Neural progenitor cell (in vitro differentiated cells): ENCODE data around the gene RREB1. TPM values are rescaled to one million over a fixed set of nuclear protein-coding genes. Genes with fewer than 3 reads are reported as not detected.
A peak's percentile ranks its signal among the peaks of the same experiment; 100 is the strongest.
"Not testable (repeated sequence)": the region's sequence is repeated elsewhere in the genome, so short reads cannot be mapped to it uniquely, and the experiment has no call there.

ENCODE experiments used
- DNase-seq: peaks from one replicate; pipeline ENCODE4 v3.0.0-alpha.2; 2016; ENCODE audit warnings: low spot score
- H2AFZ ChIP-seq: fragments of 200-600 bp; sonication (generic); replicated peaks from 2 replicates; pipeline ENCODE4 v1.6.1; 2016; ENCODE audit warnings: antibody characterized with exemption
- H3F3A ChIP-seq: fragments of 200-600 bp; sonication (generic); 2 replicates; pipeline ENCODE4 v1.6.1; 2016; ENCODE audit warnings: antibody characterized with exemption, low read depth
- H3K27ac ChIP-seq: fragments of 200-600 bp; sonication (generic); 2 replicates; pipeline ENCODE4 v1.5.1; 2016; ENCODE audit warnings: mild to moderate bottlenecking
- H3K27me3 ChIP-seq: fragments of 200-600 bp; sonication (generic); 2 replicates; pipeline ENCODE4 v1.6.1; 2016; ENCODE audit warnings: mild to moderate bottlenecking, moderate library complexity
- H3K36me3 ChIP-seq: fragments of 200-600 bp; sonication (generic); 2 replicates; pipeline ENCODE4 v1.5.1; 2016
- H3K4me1 ChIP-seq: fragments of 200-600 bp; sonication (generic); 2 replicates; pipeline ENCODE4 v1.6.1; 2016; ENCODE audit warnings: mixed run types
- H3K4me2 ChIP-seq: fragments of 200-600 bp; sonication (generic); 2 replicates; pipeline ENCODE4 v1.6.1; 2016
- H3K4me3 ChIP-seq: fragments of 200-600 bp; sonication (generic); 2 replicates; pipeline ENCODE4 v1.5.1; 2016
- H3K79me2 ChIP-seq: fragments of 200-600 bp; sonication (generic); 2 replicates; pipeline ENCODE4 v1.6.1; 2016; ENCODE audit warnings: low read depth
- H3K9ac ChIP-seq: fragments of 200-600 bp; sonication (generic); 2 replicates; pipeline ENCODE4 v1.6.1; 2016
- H3K9me3 ChIP-seq: fragments of 200-600 bp; sonication (generic); 2 replicates; pipeline ENCODE4 v1.5.1; 2016; ENCODE audit warnings: low read depth
- H4K20me1 ChIP-seq: fragments of 200-600 bp; sonication (generic); 2 replicates; pipeline ENCODE4 v1.6.1; 2016; ENCODE audit warnings: low read depth
- H3K27ac Mint-ChIP-seq: 3 replicates; pipeline ENCODE4 v1.8.0; 2021; ENCODE audit warnings: mixed read lengths
- H3K27me3 Mint-ChIP-seq: 2 replicates; pipeline ENCODE4 v1.8.0; 2022; ENCODE audit warnings: low read depth, mild to moderate bottlenecking, inconsistent platforms, moderate library complexity, mixed read lengths; ENCODE audit not compliant: insufficient read depth
- H3K36me3 Mint-ChIP-seq: 3 replicates; pipeline ENCODE4 v1.8.0; 2021; ENCODE audit warnings: mixed read lengths
- H3K4me1 Mint-ChIP-seq: 3 replicates; pipeline ENCODE4 v1.8.0; 2021; ENCODE audit warnings: mixed read lengths
- H3K4me3 Mint-ChIP-seq: 3 replicates; pipeline ENCODE4 v1.8.0; 2021; ENCODE audit warnings: mild to moderate bottlenecking, moderate library complexity, mixed read lengths
- H3K9me3 Mint-ChIP-seq: 3 replicates; pipeline ENCODE4 v1.8.0; 2020; ENCODE audit warnings: mixed read lengths
- EZH2 ChIP-seq: fragments of 200-600 bp; sonication (generic); IDR thresholded peaks from 2 replicates; pipeline ENCODE4 v1.6.1; 2017; ENCODE audit warnings: antibody characterized with exemption, mild to moderate bottlenecking, moderate library complexity
- EZH2phosphoT487 ChIP-seq: fragments of 200-600 bp; sonication (generic); IDR thresholded peaks from 2 replicates; pipeline ENCODE4 v1.6.1; 2017; ENCODE audit warnings: antibody characterized with exemption
- total RNA-seq: library from RNA; depleted of rRNA; stranded (reverse); fragments of >200 nt; gene quantifications from 2 replicates; pipeline ENCODE4 v1.2.3, GENCODE V29; 2015; ENCODE audit warnings: low replicate concordance
- TF ChIP-seq, protein P1 (sequence below): fragments of 200-600 bp; sonication (generic); IDR thresholded peaks from 2 replicates; pipeline ENCODE4 v1.5.1; 2017; ENCODE audit warnings: antibody characterized with exemption, mild to moderate bottlenecking

RREB1 gene
- total RNA-seq, 1 donor from 2014 or later: 12.1 TPM

DNA sequence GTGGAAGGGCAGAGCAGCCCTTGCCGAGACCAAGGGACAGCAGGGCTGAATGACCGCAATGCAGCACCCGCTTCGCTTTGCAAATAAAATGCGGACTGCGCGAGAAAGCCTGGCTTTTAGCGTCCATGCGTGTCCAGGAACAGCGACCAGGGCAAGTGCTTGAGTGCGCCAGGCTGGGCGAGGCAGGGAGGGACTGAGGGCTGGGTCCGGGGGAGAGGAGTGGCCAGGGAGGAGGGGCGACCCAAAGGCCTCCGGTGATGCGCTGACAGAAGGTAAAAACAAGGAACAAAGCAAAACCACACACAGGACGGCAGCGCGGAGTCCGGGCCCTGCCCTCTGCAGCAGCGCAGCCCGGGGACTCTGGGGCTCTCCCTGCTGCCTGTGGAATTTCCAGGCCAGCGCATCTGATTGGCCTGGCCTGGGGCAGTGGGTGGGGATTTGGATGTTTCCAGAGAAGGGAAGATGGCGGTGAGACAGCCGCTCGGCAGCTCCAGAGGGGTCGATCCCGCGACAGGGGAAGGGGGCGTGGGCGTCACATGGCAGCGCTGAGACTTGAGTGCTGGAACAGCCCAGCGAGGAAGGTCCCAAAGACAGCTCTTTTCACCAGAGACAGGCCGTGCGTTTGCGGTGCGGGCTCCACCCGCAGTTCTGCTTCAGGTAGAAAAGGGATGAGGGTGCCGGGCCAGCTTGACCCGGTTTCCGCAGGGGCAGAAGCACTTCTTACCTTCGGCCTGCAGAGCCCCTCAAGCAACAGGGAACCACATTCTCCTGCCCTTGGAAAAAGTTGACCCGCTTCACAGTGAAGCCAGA is 153.5 kb downstream of the RREB1 start:
- peaks cover 39% of the 10 kb centered on the region for H3K4me1 Mint-ChIP-seq
- DNase-seq: peak; percentile 96
- no peak for TF ChIP-seq EZH2phosphoT487
- TF ChIP-seq EZH2: no peak
- TF ChIP-seq, protein P1, sequence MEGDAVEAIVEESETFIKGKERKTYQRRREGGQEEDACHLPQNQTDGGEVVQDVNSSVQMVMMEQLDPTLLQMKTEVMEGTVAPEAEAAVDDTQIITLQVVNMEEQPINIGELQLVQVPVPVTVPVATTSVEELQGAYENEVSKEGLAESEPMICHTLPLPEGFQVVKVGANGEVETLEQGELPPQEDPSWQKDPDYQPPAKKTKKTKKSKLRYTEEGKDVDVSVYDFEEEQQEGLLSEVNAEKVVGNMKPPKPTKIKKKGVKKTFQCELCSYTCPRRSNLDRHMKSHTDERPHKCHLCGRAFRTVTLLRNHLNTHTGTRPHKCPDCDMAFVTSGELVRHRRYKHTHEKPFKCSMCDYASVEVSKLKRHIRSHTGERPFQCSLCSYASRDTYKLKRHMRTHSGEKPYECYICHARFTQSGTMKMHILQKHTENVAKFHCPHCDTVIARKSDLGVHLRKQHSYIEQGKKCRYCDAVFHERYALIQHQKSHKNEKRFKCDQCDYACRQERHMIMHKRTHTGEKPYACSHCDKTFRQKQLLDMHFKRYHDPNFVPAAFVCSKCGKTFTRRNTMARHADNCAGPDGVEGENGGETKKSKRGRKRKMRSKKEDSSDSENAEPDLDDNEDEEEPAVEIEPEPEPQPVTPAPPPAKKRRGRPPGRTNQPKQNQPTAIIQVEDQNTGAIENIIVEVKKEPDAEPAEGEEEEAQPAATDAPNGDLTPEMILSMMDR: no peak

DNA sequence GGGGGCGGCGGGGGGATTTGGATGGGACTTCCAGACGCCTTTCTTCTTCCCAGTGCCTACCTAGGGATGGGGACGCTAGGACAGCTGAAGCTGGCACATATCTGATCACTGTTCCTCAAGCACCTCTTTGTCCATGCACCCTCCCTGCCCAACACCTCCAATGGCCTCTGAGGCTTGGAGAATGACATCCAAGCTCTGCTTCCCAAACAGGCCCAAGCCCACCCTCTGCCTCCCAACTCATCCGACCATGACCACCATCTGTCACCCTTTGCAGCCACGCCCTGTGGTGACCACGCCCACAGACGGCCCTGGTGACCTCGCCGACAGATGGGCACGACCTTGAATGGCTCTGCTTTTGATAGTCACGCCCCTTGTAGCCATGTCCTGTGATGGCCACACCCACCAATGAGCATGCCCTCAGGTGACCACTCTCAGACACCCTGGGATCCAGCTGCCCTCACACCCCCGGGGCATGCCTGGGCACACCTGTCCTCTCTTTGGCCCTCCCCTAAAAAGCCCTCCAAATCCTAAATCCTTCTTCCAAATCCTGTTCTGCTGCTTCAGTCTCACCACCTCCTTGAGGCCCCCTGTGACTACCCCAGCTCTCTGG is 154.2 kb downstream of the RREB1 start:
- no peak overlapping the region for H3K9ac ChIP-seq
- H3K27ac Mint-ChIP-seq: peak overlapping the region; percentile 37
- H3K4me3 Mint-ChIP-seq: peak overlapping the region; percentile 89
- H3K4me3 ChIP-seq: peak overlapping the region; percentile 47
- no peaks in the 10 kb centered on the region for H3K27me3 ChIP-seq
- peaks cover 7% of the 10 kb centered on the region for H3K27me3 Mint-ChIP-seq
- H3K79me2 ChIP-seq: no peaks in the 10 kb centered on the region
- H4K20me1 ChIP-seq: no peaks in the 10 kb centered on the region
- peak overlapping the region; percentile 89 for H2AFZ ChIP-seq
- no peaks in the 10 kb centered on the region for H3K36me3 Mint-ChIP-seq
- H3K4me2 ChIP-seq: peak overlapping the region; percentile 72
- DNase-seq: no peak
- H3K9me3 ChIP-seq: no peaks in the 10 kb centered on the region
- H3K4me1 ChIP-seq: peaks cover 6% of the 10 kb centered on the region
- H3K4me1 Mint-ChIP-seq: peaks cover 39% of the 10 kb centered on the region
- H3K27ac ChIP-seq: no peak overlapping the region
- TF ChIP-seq EZH2phosphoT487: no peak
- no peak for TF ChIP-seq EZH2
- TF ChIP-seq, protein P1: no peak
- no peaks in the 10 kb centered on the region for H3K36me3 ChIP-seq
- H3K9me3 Mint-ChIP-seq: peaks cover 5% of the 10 kb centered on the region
- H3F3A ChIP-seq: peaks cover 18% of the 10 kb centered on the region

More for the DNA sequence above, 153.5 kb downstream of the RREB1 start:
- H3K4me1 ChIP-seq: peaks cover 6% of the 10 kb centered on the region
- no peaks in the 10 kb centered on the region for H4K20me1 ChIP-seq
- H3K36me3 Mint-ChIP-seq: no peaks in the 10 kb centered on the region
- no peaks in the 10 kb centered on the region for H3K27me3 ChIP-seq
- peaks cover 7% of the 10 kb centered on the region for H3K27me3 Mint-ChIP-seq
- H2AFZ ChIP-seq: peak overlapping the region; percentile 89
- H3K9me3 Mint-ChIP-seq: peaks cover 3% of the 10 kb centered on the region
- H3K9ac ChIP-seq: no peak overlapping the region
- H3K79me2 ChIP-seq: no peaks in the 10 kb centered on the region
- H3K9me3 ChIP-seq: no peaks in the 10 kb centered on the region
- H3K27ac ChIP-seq: no peak overlapping the region
- peak overlapping the region; percentile 89 for H3K4me3 Mint-ChIP-seq
- H3K4me2 ChIP-seq: peak overlapping the region; percentile 72
- H3K36me3 ChIP-seq: no peaks in the 10 kb centered on the region
- H3F3A ChIP-seq: peaks cover 18% of the 10 kb centered on the region
- peak overlapping the region; percentile 47 for H3K4me3 ChIP-seq
- H3K27ac Mint-ChIP-seq: peak overlapping the region; percentile 30

GRCh38 chr6:7262746-7263518 is 155.2 kb downstream of the RREB1 start:
- no peak overlapping the region for H3K4me2 ChIP-seq
- H2AFZ ChIP-seq: no peak overlapping the region
- H3K4me3 ChIP-seq: no peak overlapping the region
- no peak overlapping the region for H3K27ac ChIP-seq
- H3K4me3 Mint-ChIP-seq: peak overlapping the region; percentile 89
- no peaks in the 10 kb centered on the region for H3K9me3 ChIP-seq
- peaks cover 5% of the 10 kb centered on the region for H3K9me3 Mint-ChIP-seq
- H3K27me3 Mint-ChIP-seq: peaks cover 8% of the 10 kb centered on the region
- no peaks in the 10 kb centered on the region for H3K36me3 Mint-ChIP-seq
- H3K79me2 ChIP-seq: no peaks in the 10 kb centered on the region
- peaks cover 6% of the 10 kb centered on the region for H3K4me1 ChIP-seq
- H3K9ac ChIP-seq: no peak overlapping the region
- no peak for DNase-seq
- H3K36me3 ChIP-seq: no peaks in the 10 kb centered on the region
- H3K4me1 Mint-ChIP-seq: peaks cover 39% of the 10 kb centered on the region
- TF ChIP-seq, protein P1: no peak
- TF ChIP-seq EZH2: no peak
- no peak for TF ChIP-seq EZH2phosphoT487
- H4K20me1 ChIP-seq: no peaks in the 10 kb centered on the region
- H3K27me3 ChIP-seq: no peaks in the 10 kb centered on the region
- H3K27ac Mint-ChIP-seq: no peak overlapping the region
- H3F3A ChIP-seq: peaks cover 18% of the 10 kb centered on the region

- H3K9me3 ChIP-seq, H3K27ac Mint-ChIP-seq: not testable (repeated sequence)
- peaks cover 35% of the 10 kb centered on the region for H3K4me1 Mint-ChIP-seq
Measured at GRCh38 chr6:7263519-7263805, 155.7 kb downstream of the RREB1 start.

More at GRCh38 chr6:7263519-7263805, 155.7 kb downstream of the RREB1 start:
- not testable (repeated sequence) for DNase-seq, H3K9me3 Mint-ChIP-seq, H2AFZ ChIP-seq, H3K4me3 ChIP-seq, H3K27me3 ChIP-seq, H3K27ac ChIP-seq, H3K36me3 Mint-ChIP-seq, H3K4me1 ChIP-seq, H3K36me3 ChIP-seq, H3K27me3 Mint-ChIP-seq, H4K20me1 ChIP-seq, H3K9ac ChIP-seq, H3K4me2 ChIP-seq, H3K4me3 Mint-ChIP-seq, H3K79me2 ChIP-seq
- peaks cover 18% of the 10 kb centered on the region for H3F3A ChIP-seq
